ENCODE results near the gene COX4I1. TPM values are rescaled to one million over a fixed set of nuclear protein-coding genes. Genes with fewer than 3 reads are reported as not detected.

The COX4I1 gene
- total and polyA plus RNA-seq, 2 of the 8 experiments (the other 6 are each of a cell fraction or from before 2014, with no cell fraction given) = 507 to 707 TPM

DNA sequence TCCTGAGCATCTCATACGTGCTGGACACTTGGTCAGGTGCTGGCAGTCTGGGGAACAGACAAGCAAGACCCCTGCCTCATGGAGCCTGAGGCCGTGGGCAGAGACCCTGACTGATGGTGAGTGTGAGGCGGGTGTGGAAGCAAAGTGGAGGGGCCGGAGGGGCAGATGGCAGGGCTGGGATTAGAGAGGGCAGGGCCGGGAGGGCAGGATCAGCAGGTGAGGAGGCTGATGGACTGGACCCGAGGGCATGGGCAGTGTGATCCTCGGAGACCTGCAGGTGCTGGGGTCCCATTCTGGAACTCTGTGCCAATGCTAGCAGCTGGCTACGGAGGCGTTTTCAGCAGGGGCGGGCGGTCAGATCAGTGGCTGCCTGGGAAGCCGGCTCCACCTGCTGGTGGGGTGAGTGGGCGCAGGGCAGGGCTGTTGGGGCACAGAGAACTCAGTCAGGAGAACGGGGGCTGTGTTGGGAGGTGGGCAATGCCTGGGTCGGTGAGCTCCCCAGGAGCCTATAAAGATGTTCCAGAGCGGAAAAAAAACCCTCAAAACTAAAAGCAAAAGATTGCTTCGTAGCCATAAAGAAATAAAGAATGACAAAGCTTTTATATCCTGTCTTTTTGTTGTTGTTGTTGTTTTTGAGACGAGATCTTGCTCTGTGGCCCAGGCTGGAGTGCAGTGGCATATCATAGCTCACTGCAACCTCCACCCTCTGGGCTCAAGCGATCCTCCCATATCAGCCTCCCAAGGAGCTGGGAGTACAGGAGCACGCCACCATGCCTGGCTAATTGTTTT, 39.7 kb upstream of the COX4I1 start:
- Histone ChIP-seq H3K14ac (ENCODE audit: insufficient read length) (no peak overlapping the region), H3K79me2 (ENCODE audit: control insufficient read depth in 1 of 2, insufficient read depth in 2 of 2, low read length in 2 of 2) (no peaks in the 10 kb centered on the region), H3K4me2 (ENCODE audit: insufficient read depth in 1 of 2, low read depth in 2 of 2, low read length in 2 of 2) (no peak overlapping the region), H3K79me1 (ENCODE audit: low read depth, low read length) (no peaks in the 10 kb centered on the region), H2BK20ac (ENCODE audit: low read length) (no peak overlapping the region), H3K18ac (ENCODE audit: extremely low read depth, low read length) (no peak overlapping the region), H3K27ac (ENCODE audit: low read depth, low read length) (no peak overlapping the region), H4K91ac (replicated peaks; ENCODE audit: insufficient read length, low read length) (no peak overlapping the region), H3K4me1 (replicated peaks in 1 of 4; ENCODE audit: control insufficient read depth in 3 of 4, insufficient read depth in 4 of 4, low read length in 3 of 4) (no peaks in the 10 kb centered on the region; a peak in 1 of 7 replicates), H4K8ac (ENCODE audit: extremely low read depth, insufficient read depth, low read length) (no peak overlapping the region; the same call in 1 of the 2 replicates), H3K23me2 (ENCODE audit: low read depth, low read length) (no peaks in the 10 kb centered on the region), H3K4me3 (ENCODE audit: extremely low read depth in 1 of 4, insufficient read depth in 2 of 4, low read depth in 3 of 4, low read length in 4 of 4) (no peak overlapping the region), H2BK5ac (ENCODE audit: low read depth, low read length) (no peak overlapping the region), H2BK12ac (ENCODE audit: low read depth, low read length) (no peak overlapping the region), H2AK5ac (ENCODE audit: low read depth, low read length) (no peak overlapping the region), H3K9ac (replicated peaks in 1 of 4; ENCODE audit: extremely low read depth in 1 of 4, low read depth in 3 of 4, low read length in 3 of 4) (no peak overlapping the region), H3K36me3 (ENCODE audit: control insufficient read depth in 2 of 4, insufficient read depth in 4 of 4, low read length in 3 of 4) (no peaks in the 10 kb centered on the region), H4K20me1 (replicated peaks in 1 of 2; ENCODE audit: control insufficient read depth in 1 of 2, insufficient read depth in 2 of 2, low read length in 2 of 2) (no peaks in the 10 kb centered on the region), H3K27me3 (replicated peaks in 1 of 4; ENCODE audit: control insufficient read depth in 3 of 4, extremely low read depth in 1 of 4, insufficient read depth in 3 of 4, low read length in 3 of 4) (0 out of 7 replicates have a peak, but pooled peaks cover 0 to 2% (median 0%) of the 10 kb centered on the region in 4 experiments), H3K23ac (ENCODE audit: insufficient read length) (no peak overlapping the region), H2BK15ac (ENCODE audit: low read length) (no peak overlapping the region), H3K56ac (replicated peaks; ENCODE audit: insufficient read length, low read depth, low read length) (no peak overlapping the region), H4K5ac (ENCODE audit: insufficient read length, low read depth, low read length) (no peak overlapping the region), H3K9me3 (ENCODE audit: insufficient read depth in 2 of 2, low read depth in 1 of 2, low read length in 1 of 2) (no peaks in the 10 kb centered on the region), H2AFZ (ENCODE audit: low read length) (no peak overlapping the region), H3K4ac (replicated peaks; ENCODE audit: insufficient read length, low read depth, low read length) (no peak overlapping the region), H2BK120ac (replicated peaks; ENCODE audit: low read depth, low read length) (no peak overlapping the region)
- 78% methylated on average over 16 of the region's 20 CpGs; no CpG with 5 or more reads in 1 of the 2 experiments for WGBS, 2 experiments (ENCODE audit: extremely low coverage in 1 of 2, insufficient coverage in 1 of 2, insufficient read length in 1 of 2, insufficient replicate concordance in 2 of 2, low coverage in 1 of 2, low lambda C conversion rate in 2 of 2, missing lambda C conversion rate in 1 of 2)
- no peak for FAIRE-seq
- peak in 1 of 2 experiments; percentile 75 for DNase-seq (ENCODE audit: low read depth in 1 of 2, low spot score in 2 of 2)
- CTCF ChIA-PET (ENCODE audit: partially characterized antibody) = interaction anchor here (0.6 to 4.6 kb wide), 25 partner anchors 8 to 586 kb away, joined by 3 to 33 read pairs (median 3); no protein-coding TSS in a partner anchor
- POLR2A ChIA-PET (ENCODE audit: partially characterized antibody) = interaction anchor here (0.7 to 2.5 kb wide), 4 partner anchors 9 to 41 kb away, joined by 3 to 5 read pairs (median 3); no protein-coding TSS in a partner anchor
- TF ChIP-seq FOSL1 (IDR thresholded peaks at IDR 0.05; ENCODE audit: insufficient read depth, low read depth, low read length) (peak; percentile 75; the same call in 1 of the 2 replicates), CTCF (IDR thresholded peaks at IDR 0.05; ENCODE audit: control extremely low read depth in 1 of 3, insufficient read depth in 1 of 3, low read depth in 1 of 3, low read length in 3 of 3) (peak; percentile 77 to 88 (median 83)), NANOG (IDR thresholded peaks at IDR 0.05; ENCODE audit: insufficient read depth, low read depth, low read length, poor library complexity, severe bottlenecking) (no peak), TAF1 (IDR thresholded peaks at IDR 0.05; ENCODE audit: low read depth, low read length) (no peak), KDM1A (IDR thresholded peaks at IDR 0.05; ENCODE audit: borderline replicate concordance, low read length) (peak; percentile 38; the same call in 1 of the 2 replicates), POLR2A (IDR thresholded peaks at IDR 0.05; ENCODE audit: control extremely low read depth in 1 of 2, low read depth in 2 of 2, low read length in 2 of 2) (no peak), CEBPB (IDR thresholded peaks at IDR 0.05; ENCODE audit: low read depth, low read length) (no peak), HDAC2 (IDR thresholded peaks at IDR 0.05; ENCODE audit: borderline replicate concordance in 1 of 2, low read depth in 2 of 2, low read length in 2 of 2) (no peak)
